Liver (tissue), 3 donors: ENCODE measurements around the gene POPDC3.

Experiments used
- CTCF ChIP-seq: fragments of 150-350 bp; IDR thresholded peaks from 2 replicates; pipeline ENCODE4 v1.5.1; 2017; ENCODE audit warnings: improper control_type of control experiment, low read depth, low read length; ENCODE audit not compliant: missing input control
- GABPA ChIP-seq, 2 donors: IDR thresholded peaks in 1 of 2; conservative IDR thresholded peaks in 1 of 2; 2 replicates each; pipeline ENCODE4 v1.6.1; 2016; ENCODE audit warnings: antibody characterized with exemption in 2 of 2, mild to moderate bottlenecking in 1 of 2, moderate library complexity in 1 of 2
- HNF4A ChIP-seq, 2 donors: conservative IDR thresholded peaks; 2 replicates each; pipeline ENCODE4 v1.6.1; 2016; ENCODE audit warnings: antibody characterized with exemption in 2 of 2, mild to moderate bottlenecking in 2 of 2
- MAX ChIP-seq: IDR thresholded peaks from 2 replicates; pipeline ENCODE4 v1.6.1; 2016; ENCODE audit warnings: antibody characterized with exemption
- SP1 ChIP-seq: IDR thresholded peaks from 2 replicates; pipeline ENCODE4 v1.6.1; 2018; ENCODE audit warnings: antibody characterized with exemption, mild to moderate bottlenecking
- TAF1 ChIP-seq: conservative IDR thresholded peaks from 2 replicates; pipeline ENCODE4 v1.6.1; 2016; ENCODE audit warnings: antibody characterized with exemption, mild to moderate bottlenecking
- ZBTB33 ChIP-seq: IDR thresholded peaks from 2 replicates; pipeline ENCODE4 v1.6.1; 2016; ENCODE audit warnings: antibody characterized with exemption
- donor health status: healthy.
- donor health status: healthy.

- TF ChIP-seq HNF4A (conservative IDR thresholded peaks at IDR 0.05) (no peak), MAX (no peak), SP1 (no peak), CTCF (no peak), TAF1 (no peak), GABPA (IDR thresholded peaks at IDR 0.05 in 1 of 2, conservative IDR thresholded peaks at IDR 0.05 in 1 of 2) (no peak), ZBTB33 (no peak)
These were observed 63.7 kb downstream of the POPDC3 start for GRCh38 chr6:105116150-105116549.
